HepG2 (cell line): Measurements from ENCODE around the gene ATRAID. TPM values are rescaled to one million over a fixed set of nuclear protein-coding genes. Genes with fewer than 3 reads are reported as not detected.

Source experiments
- ATRX ChIP-seq: sonication (generic); formaldehyde crosslinking; IDR thresholded peaks from 2 replicates; pipeline ENCODE4 v1.4.0; 2020; ENCODE audit warnings: missing genetic modification reagents, borderline replicate concordance
- HDAC2 ChIP-seq: sonication (generic); formaldehyde crosslinking; IDR thresholded peaks from 2 replicates; pipeline ENCODE4 v1.4.0; 2020; ENCODE audit warnings: missing genetic modification reagents
- HOXA9 ChIP-seq: sonication (generic); formaldehyde crosslinking; IDR thresholded peaks from 2 replicates; pipeline ENCODE4 v1.8.1; 2022; ENCODE audit warnings: missing genetic modification reagents, mild to moderate bottlenecking, moderate library complexity, borderline replicate concordance
- KLF16 ChIP-seq, 2 experiments: sonication (generic) in 1 of 2; formaldehyde crosslinking in 1 of 2; IDR thresholded peaks; 2 replicates each; pipeline versions ENCODE4 v1.6.1 to v1.8.0; 2016 to 2023; ENCODE audit warnings: missing genetic modification reagents in 2 of 2, missing compliant biosample characterization in 1 of 2
- NCOA2 ChIP-seq: sonication (generic); formaldehyde crosslinking; IDR thresholded peaks from 2 replicates; pipeline ENCODE4 v1.8.0; 2022; ENCODE audit warnings: inconsistent platforms
- NR2F1 ChIP-seq, 2 experiments: fragments of 450-650 bp in 1 of 2; formaldehyde crosslinking in 1 of 2; IDR thresholded peaks; 2 replicates each; pipeline versions ENCODE4 v1.5.0 to v1.6.1; 2016 to 2020; ENCODE audit warnings: mild to moderate bottlenecking in 1 of 2, missing compliant biosample characterization in 1 of 2, missing genetic modification reagents in 1 of 2, moderate library complexity in 1 of 2
- PCBP2 ChIP-seq: fragments of 200-400 bp; formaldehyde crosslinking; optimal IDR thresholded peaks from 2 replicates; pipeline ENCODE3; 2018; ENCODE audit warnings: low read length, low read depth; ENCODE audit not compliant: poor library complexity, severe bottlenecking
- SP140L ChIP-seq: sonication (generic); formaldehyde crosslinking; IDR thresholded peaks from 2 replicates; pipeline ENCODE4 v1.4.0; 2020; ENCODE audit warnings: missing genetic modification reagents, borderline replicate concordance
- TBX2 ChIP-seq: sonication (generic); formaldehyde crosslinking; IDR thresholded peaks from 2 replicates; pipeline ENCODE4 v1.5.0; 2020; ENCODE audit warnings: missing genetic modification reagents, mild to moderate bottlenecking, borderline replicate concordance
- TEAD2 ChIP-seq: sonication (generic); formaldehyde crosslinking; IDR thresholded peaks from 2 replicates; pipeline ENCODE4 v1.9.0; 2021; ENCODE audit warnings: missing genetic modification reagents
- THYN1 ChIP-seq: sonication (generic); formaldehyde crosslinking; IDR thresholded peaks from 2 replicates; pipeline ENCODE4 v1.8.1; 2023; ENCODE audit warnings: low read depth, mild to moderate bottlenecking, moderate library complexity, missing genetic modification reagents, borderline replicate concordance
- ZNF256 ChIP-seq: sonication (generic); formaldehyde crosslinking; conservative IDR thresholded peaks from 2 replicates; pipeline ENCODE4 v1.4.0; 2020; ENCODE audit warnings: missing genetic modification reagents
- ZNF430 ChIP-seq: sonication (generic); formaldehyde crosslinking; IDR thresholded peaks from 2 replicates; pipeline ENCODE4 v1.9.0; 2021; ENCODE audit warnings: mild to moderate bottlenecking, missing genetic modification reagents
- ZNF549 ChIP-seq: sonication (generic); formaldehyde crosslinking; IDR thresholded peaks from 2 replicates; pipeline ENCODE4 v1.5.0; 2020; ENCODE audit warnings: missing genetic modification reagents
- ZNF557 ChIP-seq: sonication (generic); formaldehyde crosslinking; IDR thresholded peaks from 2 replicates; pipeline ENCODE4 v1.4.0; 2020; ENCODE audit warnings: missing genetic modification reagents
- ZNF572 ChIP-seq: sonication (generic); formaldehyde crosslinking; IDR thresholded peaks from 2 replicates; pipeline ENCODE4 v1.5.1; 2020; ENCODE audit warnings: mild to moderate bottlenecking, missing genetic modification reagents
- ZNF614 ChIP-seq: IDR thresholded peaks from 2 replicates; pipeline ENCODE4 v1.6.1; 2018; ENCODE audit warnings: missing biosample characterization, missing genetic modification reagents, inconsistent platforms, borderline replicate concordance
- ZNF629 ChIP-seq: sonication (generic); formaldehyde crosslinking; conservative IDR thresholded peaks from 2 replicates; pipeline ENCODE4 v1.5.0; 2020; ENCODE audit warnings: missing genetic modification reagents
- ZSCAN20 ChIP-seq: sonication (generic); formaldehyde crosslinking; IDR thresholded peaks from 2 replicates; pipeline ENCODE4 v1.4.0; 2020; ENCODE audit warnings: missing genetic modification reagents, mild to moderate bottlenecking, borderline replicate concordance
- polyA plus RNA-seq, 8 experiments: library from polyadenylated mRNA; depleted of rRNA in 3 of 8; stranded (reverse) in 7 of 8; unstranded in 1 of 8; fragments of >200 nt; fragmentation: Illumina TruSeq in 4 of 8; extraction: Trizol in 4 of 8; gene quantifications; 2 replicates each; pipeline versions ENCODE4 v1.2.1 to v1.2.3, GENCODE V29; 2011 to 2016; ENCODE audit warnings: low read depth in 4 of 8, missing spikeins in 1 of 8, mixed read lengths in 1 of 8; ENCODE audit not compliant: insufficient read depth in 1 of 8
- total RNA-seq, 5 experiments: library from RNA; depleted of rRNA; stranded (reverse); fragments of >200 nt; fragmentation: Illumina TruSeq; extraction: Trizol; gene quantifications; 2 replicates each; pipeline ENCODE4 v1.2.3, GENCODE V29; 2016; ENCODE audit warnings: low read depth in 1 of 5
- TF ChIP-seq, protein P1 (sequence below): sonication (generic); formaldehyde crosslinking; IDR thresholded peaks from 2 replicates; pipeline ENCODE4 v1.5.0; 2020; ENCODE audit warnings: missing genetic modification reagents
- TF ChIP-seq, protein P2 (sequence below): sonication (generic); formaldehyde crosslinking; conservative IDR thresholded peaks from 2 replicates; pipeline ENCODE4 v1.4.0; 2020; ENCODE audit warnings: missing genetic modification reagents
- TF ChIP-seq, protein P3 (sequence below): IDR thresholded peaks from 2 replicates; pipeline ENCODE4 v1.6.1; 2012; ENCODE audit warnings: inconsistent platforms
- TF ChIP-seq, protein P4 (sequence below): sonication (generic); formaldehyde crosslinking; IDR thresholded peaks from 2 replicates; pipeline ENCODE4 v1.4.0; 2020; ENCODE audit warnings: mild to moderate bottlenecking, missing genetic modification reagents

The ATRAID gene
- total and polyA plus RNA-seq, 2 of the 13 experiments (the other 11 are each of a cell fraction or from before 2014, with no cell fraction given) = 207 to 382 TPM

DNA sequence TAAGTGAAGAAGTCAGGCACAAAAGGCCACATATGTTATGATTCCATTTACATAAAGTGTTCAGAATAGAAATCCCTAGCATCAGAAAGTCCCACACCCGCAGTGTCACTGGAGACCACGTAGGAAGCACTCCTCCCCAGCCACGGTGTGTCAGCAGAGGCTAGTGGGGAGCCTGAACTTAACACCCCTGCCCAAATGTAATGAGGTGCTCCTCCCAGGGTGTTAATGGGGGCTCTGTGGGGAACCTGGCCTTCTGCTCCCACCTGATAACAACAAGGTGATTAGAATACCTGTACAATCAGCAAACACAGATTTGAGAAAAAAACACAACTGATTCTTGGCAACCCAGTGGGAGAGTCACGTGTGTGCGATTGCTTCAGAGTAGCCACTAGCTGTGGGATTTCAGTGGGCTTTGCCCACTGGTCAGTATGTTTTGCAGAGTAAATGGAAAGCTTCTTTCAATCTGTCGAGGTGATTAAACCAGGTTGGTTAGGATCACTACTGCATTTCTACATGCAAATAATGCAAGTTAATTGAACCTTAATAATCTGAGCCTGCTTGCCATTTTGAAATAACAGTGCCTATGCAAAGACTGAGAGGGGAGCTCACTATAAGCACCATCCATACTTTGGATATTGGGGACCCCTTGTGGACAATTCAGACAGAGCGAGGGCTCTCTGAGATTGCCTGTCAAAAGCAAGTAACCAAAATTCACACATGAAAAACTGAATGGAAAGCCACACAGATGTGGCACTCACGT lies 20.6 kb upstream of the ATRAID start (continued):
- TF ChIP-seq TBX2 (peak; percentile 50; the same call in 1 of the 2 replicates), ZNF256 (CRISPR knock-in tag) (no peak), NR2F1 (CRISPR knock-in tag; IDR thresholded peaks at IDR 0.05) (no peak), HOXA9 (CRISPR knock-in tag) (no peak), ZNF614 (0 out of 2 replicates have a peak, but pooled peaks have one; percentile 70), NCOA2 (0 out of 2 replicates have a peak, but pooled peaks have one; percentile 7), ZNF557 (CRISPR knock-in tag) (no peak), ZNF430 (0 out of 2 replicates have a peak, but pooled peaks have one; percentile 25), ZNF572 (CRISPR knock-in tag) (no peak), THYN1 (CRISPR knock-in tag) (no peak), ZNF549 (CRISPR knock-in tag) (no peak), HDAC2 (CRISPR knock-in tag) (no peak; the same call in 1 of the 2 replicates), ZNF629 (CRISPR knock-in tag) (no peak), ATRX (CRISPR knock-in tag) (no peak), ZSCAN20 (no peak), TEAD2 (CRISPR knock-in tag) (no peak), KLF16 (CRISPR knock-in tag; IDR thresholded peaks at IDR 0.05) (peak in 1 of 2 experiments; percentile 72; a peak in 1 of 4 replicates), PCBP2 (no peak), SP140L (peak; percentile 87; the same call in 1 of the 2 replicates)
- TF ChIP-seq, protein P1, sequence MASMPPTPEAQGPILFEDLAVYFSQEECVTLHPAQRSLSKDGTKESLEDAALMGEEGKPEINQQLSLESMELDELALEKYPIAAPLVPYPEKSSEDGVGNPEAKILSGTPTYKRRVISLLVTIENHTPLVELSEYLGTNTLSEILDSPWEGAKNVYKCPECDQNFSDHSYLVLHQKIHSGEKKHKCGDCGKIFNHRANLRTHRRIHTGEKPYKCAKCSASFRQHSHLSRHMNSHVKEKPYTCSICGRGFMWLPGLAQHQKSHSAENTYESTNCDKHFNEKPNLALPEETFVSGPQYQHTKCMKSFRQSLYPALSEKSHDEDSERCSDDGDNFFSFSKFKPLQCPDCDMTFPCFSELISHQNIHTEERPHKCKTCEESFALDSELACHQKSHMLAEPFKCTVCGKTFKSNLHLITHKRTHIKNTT (CRISPR knock-in tag) = no peak
- TF ChIP-seq, protein P2, sequence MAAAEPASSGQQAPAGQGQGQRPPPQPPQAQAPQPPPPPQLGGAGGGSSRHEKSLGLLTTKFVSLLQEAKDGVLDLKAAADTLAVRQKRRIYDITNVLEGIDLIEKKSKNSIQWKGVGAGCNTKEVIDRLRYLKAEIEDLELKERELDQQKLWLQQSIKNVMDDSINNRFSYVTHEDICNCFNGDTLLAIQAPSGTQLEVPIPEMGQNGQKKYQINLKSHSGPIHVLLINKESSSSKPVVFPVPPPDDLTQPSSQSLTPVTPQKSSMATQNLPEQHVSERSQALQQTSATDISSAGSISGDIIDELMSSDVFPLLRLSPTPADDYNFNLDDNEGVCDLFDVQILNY = no peak
- TF ChIP-seq, protein P3, sequence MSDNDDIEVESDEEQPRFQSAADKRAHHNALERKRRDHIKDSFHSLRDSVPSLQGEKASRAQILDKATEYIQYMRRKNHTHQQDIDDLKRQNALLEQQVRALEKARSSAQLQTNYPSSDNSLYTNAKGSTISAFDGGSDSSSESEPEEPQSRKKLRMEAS = no peak
- TF ChIP-seq, protein P4, sequence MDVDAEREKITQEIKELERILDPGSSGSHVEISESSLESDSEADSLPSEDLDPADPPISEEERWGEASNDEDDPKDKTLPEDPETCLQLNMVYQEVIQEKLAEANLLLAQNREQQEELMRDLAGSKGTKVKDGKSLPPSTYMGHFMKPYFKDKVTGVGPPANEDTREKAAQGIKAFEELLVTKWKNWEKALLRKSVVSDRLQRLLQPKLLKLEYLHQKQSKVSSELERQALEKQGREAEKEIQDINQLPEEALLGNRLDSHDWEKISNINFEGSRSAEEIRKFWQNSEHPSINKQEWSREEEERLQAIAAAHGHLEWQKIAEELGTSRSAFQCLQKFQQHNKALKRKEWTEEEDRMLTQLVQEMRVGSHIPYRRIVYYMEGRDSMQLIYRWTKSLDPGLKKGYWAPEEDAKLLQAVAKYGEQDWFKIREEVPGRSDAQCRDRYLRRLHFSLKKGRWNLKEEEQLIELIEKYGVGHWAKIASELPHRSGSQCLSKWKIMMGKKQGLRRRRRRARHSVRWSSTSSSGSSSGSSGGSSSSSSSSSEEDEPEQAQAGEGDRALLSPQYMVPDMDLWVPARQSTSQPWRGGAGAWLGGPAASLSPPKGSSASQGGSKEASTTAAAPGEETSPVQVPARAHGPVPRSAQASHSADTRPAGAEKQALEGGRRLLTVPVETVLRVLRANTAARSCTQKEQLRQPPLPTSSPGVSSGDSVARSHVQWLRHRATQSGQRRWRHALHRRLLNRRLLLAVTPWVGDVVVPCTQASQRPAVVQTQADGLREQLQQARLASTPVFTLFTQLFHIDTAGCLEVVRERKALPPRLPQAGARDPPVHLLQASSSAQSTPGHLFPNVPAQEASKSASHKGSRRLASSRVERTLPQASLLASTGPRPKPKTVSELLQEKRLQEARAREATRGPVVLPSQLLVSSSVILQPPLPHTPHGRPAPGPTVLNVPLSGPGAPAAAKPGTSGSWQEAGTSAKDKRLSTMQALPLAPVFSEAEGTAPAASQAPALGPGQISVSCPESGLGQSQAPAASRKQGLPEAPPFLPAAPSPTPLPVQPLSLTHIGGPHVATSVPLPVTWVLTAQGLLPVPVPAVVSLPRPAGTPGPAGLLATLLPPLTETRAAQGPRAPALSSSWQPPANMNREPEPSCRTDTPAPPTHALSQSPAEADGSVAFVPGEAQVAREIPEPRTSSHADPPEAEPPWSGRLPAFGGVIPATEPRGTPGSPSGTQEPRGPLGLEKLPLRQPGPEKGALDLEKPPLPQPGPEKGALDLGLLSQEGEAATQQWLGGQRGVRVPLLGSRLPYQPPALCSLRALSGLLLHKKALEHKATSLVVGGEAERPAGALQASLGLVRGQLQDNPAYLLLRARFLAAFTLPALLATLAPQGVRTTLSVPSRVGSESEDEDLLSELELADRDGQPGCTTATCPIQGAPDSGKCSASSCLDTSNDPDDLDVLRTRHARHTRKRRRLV (CRISPR knock-in tag) = no peak
